GM23338 (cell line): ENCODE results near the gene MRTO4.

Source experiments
- CREB1 ChIP-seq: fragments of 250-450 bp; sonication (Bioruptor Pico); IDR thresholded peaks from 2 replicates; pipeline ENCODE4 v1.5.0; 2020; ENCODE audit warnings: low read depth, mild to moderate bottlenecking, moderate library complexity
- EZH2 ChIP-seq: fragments of 200-600 bp; sonication (generic); IDR thresholded peaks from one replicate; pipeline ENCODE4 v1.8.0; 2017; ENCODE audit warnings: antibody characterized with exemption, mild to moderate bottlenecking, low read depth; ENCODE audit not compliant: unreplicated experiment
- EZH2phosphoT487 ChIP-seq: fragments of 200-600 bp; sonication (generic); IDR thresholded peaks from one replicate; pipeline ENCODE4 v1.8.1; 2018; ENCODE audit warnings: antibody characterized with exemption; ENCODE audit not compliant: unreplicated experiment
- POLR2AphosphoS5 ChIP-seq: IDR thresholded peaks from 2 replicates; pipeline ENCODE4 v1.6.1; 2016; ENCODE audit warnings: antibody characterized with exemption, low read depth
- ZNF114 ChIP-seq: fragments of 250-450 bp; sonication (Bioruptor Pico); IDR thresholded peaks from 2 replicates; pipeline ENCODE4 v1.5.0; 2020; ENCODE audit warnings: mild to moderate bottlenecking, moderate library complexity
- ZNF331 ChIP-seq: fragments of 250-450 bp; sonication (Bioruptor Pico); IDR thresholded peaks from 2 replicates; pipeline ENCODE4 v1.5.0; 2020; ENCODE audit warnings: low read depth, mild to moderate bottlenecking, moderate library complexity
- TF ChIP-seq, protein P1 (sequence below), 2 experiments: fragments of 200-600 bp in 1 of 2; sonication (generic) in 1 of 2; conservative IDR thresholded peaks; 2 replicates each; pipeline versions ENCODE4 v1.5.1 to v1.6.1; 2016 to 2017; ENCODE audit warnings: antibody characterized with exemption in 2 of 2, low read depth in 2 of 2, mild to moderate bottlenecking in 2 of 2, moderate library complexity in 1 of 2

GRCh38 chr1:19209439-19209989 is 42.1 kb upstream of the MRTO4 start:
- TF ChIP-seq, protein P1, sequence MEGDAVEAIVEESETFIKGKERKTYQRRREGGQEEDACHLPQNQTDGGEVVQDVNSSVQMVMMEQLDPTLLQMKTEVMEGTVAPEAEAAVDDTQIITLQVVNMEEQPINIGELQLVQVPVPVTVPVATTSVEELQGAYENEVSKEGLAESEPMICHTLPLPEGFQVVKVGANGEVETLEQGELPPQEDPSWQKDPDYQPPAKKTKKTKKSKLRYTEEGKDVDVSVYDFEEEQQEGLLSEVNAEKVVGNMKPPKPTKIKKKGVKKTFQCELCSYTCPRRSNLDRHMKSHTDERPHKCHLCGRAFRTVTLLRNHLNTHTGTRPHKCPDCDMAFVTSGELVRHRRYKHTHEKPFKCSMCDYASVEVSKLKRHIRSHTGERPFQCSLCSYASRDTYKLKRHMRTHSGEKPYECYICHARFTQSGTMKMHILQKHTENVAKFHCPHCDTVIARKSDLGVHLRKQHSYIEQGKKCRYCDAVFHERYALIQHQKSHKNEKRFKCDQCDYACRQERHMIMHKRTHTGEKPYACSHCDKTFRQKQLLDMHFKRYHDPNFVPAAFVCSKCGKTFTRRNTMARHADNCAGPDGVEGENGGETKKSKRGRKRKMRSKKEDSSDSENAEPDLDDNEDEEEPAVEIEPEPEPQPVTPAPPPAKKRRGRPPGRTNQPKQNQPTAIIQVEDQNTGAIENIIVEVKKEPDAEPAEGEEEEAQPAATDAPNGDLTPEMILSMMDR (conservative IDR thresholded peaks at IDR 0.05; ENCODE audit: low read depth in 2 of 2), result no peak
- no peak for TF ChIP-seq EZH2phosphoT487
- TF ChIP-seq CREB1 (CRISPR knock-in tag), result no peak
- no peak for TF ChIP-seq EZH2
- no peak for TF ChIP-seq POLR2AphosphoS5
- no peak for TF ChIP-seq ZNF331 (CRISPR knock-in tag)
- TF ChIP-seq ZNF114 (CRISPR knock-in tag), result no peak
